ENCODE measurements around the gene ZNF234.
"Not testable (repeated sequence)": the region's sequence is repeated elsewhere in the genome, so short reads cannot be mapped to it uniquely, and the experiment has no call there.

The ZNF234 gene

DNA sequence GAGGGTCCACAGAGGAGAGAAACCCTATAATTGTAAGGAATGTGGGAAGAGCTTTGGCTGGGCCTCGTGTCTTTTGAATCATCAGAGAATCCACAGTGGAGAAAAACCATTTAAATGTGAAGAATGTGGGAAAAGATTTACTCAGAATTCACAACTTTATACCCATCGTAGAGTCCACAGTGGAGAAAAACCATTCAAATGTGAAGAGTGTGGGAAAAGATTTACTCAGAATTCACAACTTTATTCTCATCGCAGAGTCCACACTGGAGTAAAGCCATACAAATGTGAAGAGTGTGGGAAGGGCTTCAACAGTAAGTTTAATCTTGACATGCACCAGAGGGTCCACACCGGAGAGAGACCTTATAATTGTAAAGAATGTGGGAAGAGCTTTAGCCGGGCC lies 9.4 kb upstream of the ZNF234 start:
- peaks cover 29 to 58% of the 10 kb centered on the region in 2 donors for H3K36me3 ChIP-seq (ENCODE audit: control insufficient read depth in 1 of 2, insufficient read depth in 2 of 2, low read length in 2 of 2)
- no peaks in the 10 kb centered on the region for H3K27me3 ChIP-seq (ENCODE audit: low read depth, low read length)
- peaks cover 34 to 47% of the 10 kb centered on the region in 2 donors for H3K9me3 ChIP-seq (ENCODE audit: control insufficient read depth in 1 of 2, low read length in 2 of 2)
- no peak overlapping the region for H3K27ac ChIP-seq (ENCODE audit: low read length)
- H3K4me3 ChIP-seq (ENCODE audit: low read depth in 1 of 2, low read length in 2 of 2) = peak overlapping the region in 1 of 2 donors; percentile 39
- H3K4me1 ChIP-seq (ENCODE audit: control insufficient read depth in 1 of 2, insufficient read depth in 2 of 2, low read length in 2 of 2) = no peaks in the 10 kb centered on the region

DNA sequence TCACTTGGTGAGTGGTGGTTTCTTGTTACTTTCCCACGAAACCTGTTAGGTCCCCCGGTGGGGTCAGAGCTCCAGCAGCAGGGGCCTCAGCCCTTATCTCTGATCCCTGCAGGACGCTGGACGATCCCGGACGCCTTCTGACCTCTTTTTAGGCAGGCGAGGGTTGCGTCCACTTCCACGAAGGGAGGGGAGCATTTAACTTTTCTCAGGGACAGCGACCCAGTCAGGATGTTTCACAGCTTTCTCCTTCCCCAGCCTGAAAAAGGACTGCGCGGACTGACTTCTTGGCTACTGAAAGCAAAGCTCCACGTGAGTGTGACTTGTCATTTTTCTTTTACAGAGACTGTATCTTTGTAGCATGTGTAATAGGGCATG lies 692 bp downstream of the ZNF234 start:
- Histone ChIP-seq H3K4me3 (ENCODE audit: low read depth in 1 of 2, low read length in 2 of 2) (peak overlapping the region; percentile 85 to 91), H3K36me3 (ENCODE audit: control insufficient read depth in 1 of 2, insufficient read depth in 2 of 2, low read length in 2 of 2) (peaks cover 11 to 27% of the 10 kb centered on the region in 2 donors), H3K27me3 (ENCODE audit: low read depth, low read length) (no peaks in the 10 kb centered on the region), H3K4me1 (ENCODE audit: control insufficient read depth in 1 of 2, insufficient read depth in 2 of 2, low read length in 2 of 2) (peaks cover 0 to 12% of the 10 kb centered on the region in 2 donors), H3K9me3 (ENCODE audit: control insufficient read depth in 1 of 2, low read length in 2 of 2) (no peaks in the 10 kb centered on the region), H3K27ac (ENCODE audit: low read length) (no peak overlapping the region)

DNA sequence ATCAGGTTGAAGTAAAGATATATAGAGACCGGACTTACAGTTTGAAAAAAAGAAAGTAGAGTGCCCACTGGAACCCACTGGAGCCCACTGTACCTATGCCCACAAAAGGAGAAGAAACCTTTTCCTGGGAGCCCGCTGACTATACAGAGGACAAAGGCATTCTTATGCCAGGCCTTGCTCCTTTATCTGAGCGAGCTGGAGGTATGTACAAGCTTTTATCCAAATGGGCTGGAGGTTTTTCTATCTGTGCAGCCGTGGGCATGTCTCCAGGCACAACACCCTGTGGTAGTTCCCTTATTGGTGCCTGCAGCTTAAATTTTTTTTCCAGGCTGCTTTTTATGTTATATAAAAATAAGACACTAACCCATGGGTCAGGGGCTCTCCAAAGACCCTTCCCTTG lies 8.4 kb downstream of the ZNF234 start:
- Histone ChIP-seq H3K4me3 (ENCODE audit: low read depth in 1 of 2, low read length in 2 of 2) (no peak overlapping the region), H3K27ac (ENCODE audit: low read length) (no peak overlapping the region), H3K36me3 (ENCODE audit: control insufficient read depth in 1 of 2, insufficient read depth in 2 of 2, low read length in 2 of 2) (peaks cover 57 to 91% of the 10 kb centered on the region in 2 donors), H3K27me3 (ENCODE audit: low read depth, low read length) (no peaks in the 10 kb centered on the region), H3K9me3 (ENCODE audit: control insufficient read depth in 1 of 2, low read length in 2 of 2) (peaks cover 27 to 40% of the 10 kb centered on the region in 2 donors), H3K4me1 (ENCODE audit: control insufficient read depth in 1 of 2, insufficient read depth in 2 of 2, low read length in 2 of 2) (no peaks in the 10 kb centered on the region)

DNA sequence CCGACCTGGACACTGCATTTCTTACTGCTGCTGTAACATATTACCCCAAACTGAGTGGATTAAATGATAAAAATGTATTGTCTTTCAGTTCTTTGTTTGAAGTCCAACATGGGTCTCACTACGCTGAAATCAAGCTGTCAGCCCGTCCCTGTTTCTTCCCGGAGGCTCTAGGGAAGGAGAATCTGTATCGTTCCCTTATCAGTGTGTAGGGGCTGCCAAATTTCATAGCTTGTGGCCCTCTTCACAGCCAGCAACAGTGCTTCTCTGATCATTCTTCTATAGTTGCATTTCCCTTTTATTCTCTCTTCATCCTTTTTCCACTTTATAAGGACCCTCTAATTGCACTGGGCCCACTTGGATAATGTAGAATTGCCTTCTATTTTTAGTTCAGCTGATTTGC lies 10.1 kb downstream of the ZNF234 start:
- H3K4me3 ChIP-seq (ENCODE audit: low read depth in 1 of 2, low read length in 2 of 2) = peak overlapping the region in 1 of 2 donors; percentile 49
- H3K4me1 ChIP-seq (ENCODE audit: control insufficient read depth in 1 of 2, insufficient read depth in 2 of 2, low read length in 2 of 2) = no peaks in the 10 kb centered on the region
- peaks cover 34 to 52% of the 10 kb centered on the region in 2 donors for H3K9me3 ChIP-seq (ENCODE audit: control insufficient read depth in 1 of 2, low read length in 2 of 2)
- no peaks in the 10 kb centered on the region for H3K27me3 ChIP-seq (ENCODE audit: low read depth, low read length)
- H3K27ac ChIP-seq (ENCODE audit: low read length) = no peak overlapping the region
- H3K36me3 ChIP-seq (ENCODE audit: control insufficient read depth in 1 of 2, insufficient read depth in 2 of 2, low read length in 2 of 2) = peaks cover 53 to 87% of the 10 kb centered on the region in 2 donors

- H3K27ac ChIP-seq (ENCODE audit: low read length) = no peak overlapping the region
- peak overlapping the region; percentile 52 to 59 for H3K4me3 ChIP-seq (ENCODE audit: low read depth in 1 of 2, low read length in 2 of 2)
- H3K27me3 ChIP-seq (ENCODE audit: low read depth, low read length) = no peaks in the 10 kb centered on the region
- H3K4me1 ChIP-seq (ENCODE audit: control insufficient read depth in 1 of 2, insufficient read depth in 2 of 2, low read length in 2 of 2) = no peaks in the 10 kb centered on the region
- peaks cover 46 to 72% of the 10 kb centered on the region in 2 donors for H3K9me3 ChIP-seq (ENCODE audit: control insufficient read depth in 1 of 2, low read length in 2 of 2)
- H3K36me3 ChIP-seq (ENCODE audit: control insufficient read depth in 1 of 2, insufficient read depth in 2 of 2, low read length in 2 of 2) = peaks cover 42 to 65% of the 10 kb centered on the region in 2 donors
Observed at GRCh38 chr19:44156475-44156874, 15.1 kb downstream of the ZNF234 start.

GRCh38 chr19:44163789-44164188 lies 22.4 kb downstream of the ZNF234 start:
- peaks cover 8 to 23% of the 10 kb centered on the region in 2 donors for H3K36me3 ChIP-seq (ENCODE audit: control insufficient read depth in 1 of 2, insufficient read depth in 2 of 2, low read length in 2 of 2)
- H3K4me3 ChIP-seq (ENCODE audit: low read depth in 1 of 2, low read length in 2 of 2) = peak overlapping the region in 1 of 2 donors; percentile 41
- peaks cover 0 to 11% of the 10 kb centered on the region in 2 donors for H3K4me1 ChIP-seq (ENCODE audit: control insufficient read depth in 1 of 2, insufficient read depth in 2 of 2, low read length in 2 of 2)
- H3K9me3 ChIP-seq (ENCODE audit: control insufficient read depth in 1 of 2, low read length in 2 of 2) = peaks cover 15 to 29% of the 10 kb centered on the region in 2 donors
- no peaks in the 10 kb centered on the region for H3K27me3 ChIP-seq (ENCODE audit: low read depth, low read length)
- H3K27ac ChIP-seq (ENCODE audit: low read length) = no peak overlapping the region

DNA sequence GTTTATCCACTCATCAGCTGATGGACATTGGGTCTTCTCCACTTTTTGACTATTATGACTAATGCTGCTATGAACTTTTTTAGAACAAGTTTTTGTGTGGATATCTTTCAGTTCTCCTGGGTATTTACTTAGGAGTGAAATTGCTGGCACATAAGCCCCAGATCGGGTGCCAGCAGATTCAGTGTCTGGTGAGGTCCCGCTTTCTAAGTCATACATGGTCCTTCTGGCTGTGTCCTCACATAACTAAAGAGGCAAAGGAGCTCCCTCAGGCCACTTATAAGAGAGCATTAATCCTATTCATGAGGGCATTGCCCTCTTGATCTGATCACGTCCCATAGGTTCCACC lies 22.9 kb downstream of the ZNF234 start:
- H3K27me3 ChIP-seq (ENCODE audit: low read depth, low read length) = no peaks in the 10 kb centered on the region
- peaks cover 9 to 29% of the 10 kb centered on the region in 2 donors for H3K36me3 ChIP-seq (ENCODE audit: control insufficient read depth in 1 of 2, insufficient read depth in 2 of 2, low read length in 2 of 2)
- peaks cover 0 to 11% of the 10 kb centered on the region in 2 donors for H3K4me1 ChIP-seq (ENCODE audit: control insufficient read depth in 1 of 2, insufficient read depth in 2 of 2, low read length in 2 of 2)
- peak overlapping the region; percentile 79 to 97 for H3K4me3 ChIP-seq (ENCODE audit: low read depth in 1 of 2, low read length in 2 of 2)
- peak overlapping the region; percentile 97 for H3K27ac ChIP-seq (ENCODE audit: low read length)
- peaks cover 18 to 24% of the 10 kb centered on the region in 2 donors for H3K9me3 ChIP-seq (ENCODE audit: control insufficient read depth in 1 of 2, low read length in 2 of 2)

- Histone ChIP-seq H3K36me3 (ENCODE audit: control insufficient read depth in 1 of 2, insufficient read depth in 2 of 2, low read length in 2 of 2) (peaks cover 15 to 34% of the 10 kb centered on the region in 2 donors), H3K27ac (ENCODE audit: low read length) (peak within 1 kb of the TSS; percentile 97), H3K9me3 (ENCODE audit: control insufficient read depth in 1 of 2, low read length in 2 of 2) (peaks cover 24 to 27% of the 10 kb centered on the region in 2 donors), H3K4me1 (ENCODE audit: control insufficient read depth in 1 of 2, insufficient read depth in 2 of 2, low read length in 2 of 2) (peaks cover 0 to 11% of the 10 kb centered on the region in 2 donors), H3K4me3 (ENCODE audit: low read depth in 1 of 2, low read length in 2 of 2) (peak within 1 kb of the TSS; percentile 79 to 97), H3K27me3 (ENCODE audit: low read depth, low read length) (no peaks in the 10 kb centered on the region)
Observed at GRCh38 chr19:44164673-44165512, 23.5 kb downstream of the ZNF234 start, which contains the start of gene ZNF226. TSS of gene ZNF226 (plus strand) at chr19:44165100. CDS start at chr19:44170081, 4,981 bp downstream.

DNA sequence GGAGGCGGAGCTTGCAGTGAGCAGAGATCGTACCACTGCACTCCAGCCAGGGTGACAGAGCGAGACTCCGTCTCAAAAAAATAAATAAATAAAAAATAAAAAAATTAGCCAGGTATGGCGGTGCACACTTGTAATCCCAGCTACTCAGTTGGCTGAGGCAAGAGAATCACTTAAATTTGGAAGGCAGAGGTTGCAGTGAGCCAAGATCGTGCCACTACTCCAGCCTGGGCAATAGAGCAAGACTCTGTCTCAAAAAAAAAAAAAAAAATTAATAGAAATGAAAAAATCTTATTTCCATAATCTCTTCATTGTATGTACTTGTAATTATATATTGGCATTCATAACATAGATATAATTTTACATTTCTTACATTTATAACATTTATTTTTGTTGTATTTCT lies 29.3 kb downstream of the ZNF234 start:
- H3K27ac ChIP-seq (ENCODE audit: low read length); H3K27me3 ChIP-seq (ENCODE audit: low read depth, low read length); H3K4me1 ChIP-seq (ENCODE audit: control insufficient read depth in 1 of 2, insufficient read depth in 2 of 2, low read length in 2 of 2); H3K4me3 ChIP-seq (ENCODE audit: low read depth in 1 of 2, low read length in 2 of 2): not testable (repeated sequence)
- H3K36me3 ChIP-seq (ENCODE audit: control insufficient read depth in 1 of 2, insufficient read depth in 2 of 2, low read length in 2 of 2) = peaks cover 65 to 88% of the 10 kb centered on the region in 2 donors
- peaks cover 54 to 64% of the 10 kb centered on the region in 2 donors for H3K9me3 ChIP-seq (ENCODE audit: control insufficient read depth in 1 of 2, low read length in 2 of 2)

DNA sequence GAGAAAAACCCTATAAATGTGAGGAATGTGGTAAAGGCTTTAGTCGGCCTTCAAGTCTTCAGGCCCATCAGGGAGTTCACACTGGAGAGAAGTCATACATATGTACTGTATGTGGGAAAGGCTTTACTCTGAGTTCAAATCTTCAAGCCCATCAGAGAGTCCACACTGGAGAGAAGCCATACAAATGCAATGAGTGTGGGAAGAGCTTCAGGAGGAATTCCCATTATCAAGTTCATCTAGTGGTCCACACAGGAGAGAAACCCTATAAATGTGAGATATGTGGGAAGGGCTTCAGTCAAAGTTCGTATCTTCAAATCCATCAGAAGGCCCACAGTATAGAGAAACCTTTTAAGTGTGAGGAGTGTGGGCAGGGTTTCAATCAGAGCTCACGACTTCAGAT lies 35.2 kb downstream of the ZNF234 start:
- no peak overlapping the region for H3K27ac ChIP-seq (ENCODE audit: low read length)
- peaks cover 72 to 97% of the 10 kb centered on the region in 2 donors for H3K9me3 ChIP-seq (ENCODE audit: control insufficient read depth in 1 of 2, low read length in 2 of 2)
- H3K27me3 ChIP-seq (ENCODE audit: low read depth, low read length) = no peaks in the 10 kb centered on the region
- peaks cover 53 to 55% of the 10 kb centered on the region in 2 donors for H3K36me3 ChIP-seq (ENCODE audit: control insufficient read depth in 1 of 2, insufficient read depth in 2 of 2, low read length in 2 of 2)
- H3K4me1 ChIP-seq (ENCODE audit: control insufficient read depth in 1 of 2, insufficient read depth in 2 of 2, low read length in 2 of 2) = no peaks in the 10 kb centered on the region
- peak overlapping the region in 1 of 2 donors; percentile 42 for H3K4me3 ChIP-seq (ENCODE audit: low read depth in 1 of 2, low read length in 2 of 2)

GRCh38 chr19:44180968-44181367 lies 39.6 kb downstream of the ZNF234 start:
- H3K27me3 ChIP-seq (ENCODE audit: low read depth, low read length) = no peaks in the 10 kb centered on the region
- peaks cover 10 to 11% of the 10 kb centered on the region in 2 donors for H3K36me3 ChIP-seq (ENCODE audit: control insufficient read depth in 1 of 2, insufficient read depth in 2 of 2, low read length in 2 of 2)
- peaks cover 45 to 85% of the 10 kb centered on the region in 2 donors for H3K9me3 ChIP-seq (ENCODE audit: control insufficient read depth in 1 of 2, low read length in 2 of 2)
- H3K4me3 ChIP-seq (ENCODE audit: low read depth in 1 of 2, low read length in 2 of 2) = peak overlapping the region in 1 of 2 donors; percentile 45
- no peaks in the 10 kb centered on the region for H3K4me1 ChIP-seq (ENCODE audit: control insufficient read depth in 1 of 2, insufficient read depth in 2 of 2, low read length in 2 of 2)
- no peak overlapping the region for H3K27ac ChIP-seq (ENCODE audit: low read length)
